ENCODE measurements around the gene SLC6A16.
"Not testable (repeated sequence)": the region's sequence is repeated elsewhere in the genome, so short reads cannot be mapped to it uniquely, and the experiment has no call there.

SLC6A16 gene

DNA sequence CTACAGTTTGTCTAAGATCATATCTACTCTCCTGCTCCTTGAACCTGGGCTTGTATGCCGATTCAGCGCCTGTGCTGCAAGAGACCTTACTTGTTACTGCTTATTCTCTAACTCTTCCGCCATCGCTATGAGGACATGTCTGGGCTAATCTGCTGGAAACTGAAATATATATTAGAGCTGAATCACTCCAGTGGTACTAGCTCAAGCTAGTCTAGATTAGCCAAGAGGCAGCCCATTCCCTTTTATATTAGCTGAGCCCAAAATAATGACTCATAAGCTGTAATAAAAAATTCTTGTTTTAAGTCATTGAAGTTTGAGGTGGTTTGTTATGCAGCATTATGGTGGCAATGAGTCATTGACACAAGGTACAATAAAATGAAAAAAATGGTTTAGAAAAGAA, 52.8 kb downstream of the SLC6A16 start:
- in situ Hi-C loops (cut with MboI; ENCODE audit: low pct_unique_long_range_greater_than_20kb, low sequenced_read_pairs, unreplicated experiment) = no loop called here
- TF ChIP-seq, protein P1, sequence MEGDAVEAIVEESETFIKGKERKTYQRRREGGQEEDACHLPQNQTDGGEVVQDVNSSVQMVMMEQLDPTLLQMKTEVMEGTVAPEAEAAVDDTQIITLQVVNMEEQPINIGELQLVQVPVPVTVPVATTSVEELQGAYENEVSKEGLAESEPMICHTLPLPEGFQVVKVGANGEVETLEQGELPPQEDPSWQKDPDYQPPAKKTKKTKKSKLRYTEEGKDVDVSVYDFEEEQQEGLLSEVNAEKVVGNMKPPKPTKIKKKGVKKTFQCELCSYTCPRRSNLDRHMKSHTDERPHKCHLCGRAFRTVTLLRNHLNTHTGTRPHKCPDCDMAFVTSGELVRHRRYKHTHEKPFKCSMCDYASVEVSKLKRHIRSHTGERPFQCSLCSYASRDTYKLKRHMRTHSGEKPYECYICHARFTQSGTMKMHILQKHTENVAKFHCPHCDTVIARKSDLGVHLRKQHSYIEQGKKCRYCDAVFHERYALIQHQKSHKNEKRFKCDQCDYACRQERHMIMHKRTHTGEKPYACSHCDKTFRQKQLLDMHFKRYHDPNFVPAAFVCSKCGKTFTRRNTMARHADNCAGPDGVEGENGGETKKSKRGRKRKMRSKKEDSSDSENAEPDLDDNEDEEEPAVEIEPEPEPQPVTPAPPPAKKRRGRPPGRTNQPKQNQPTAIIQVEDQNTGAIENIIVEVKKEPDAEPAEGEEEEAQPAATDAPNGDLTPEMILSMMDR (IDR thresholded peaks at IDR 0.05; ENCODE audit: extremely low read depth, insufficient read depth, missing control alignments) = no peak
- DNase-seq (ENCODE audit: low spot score) = no peak

DNA sequence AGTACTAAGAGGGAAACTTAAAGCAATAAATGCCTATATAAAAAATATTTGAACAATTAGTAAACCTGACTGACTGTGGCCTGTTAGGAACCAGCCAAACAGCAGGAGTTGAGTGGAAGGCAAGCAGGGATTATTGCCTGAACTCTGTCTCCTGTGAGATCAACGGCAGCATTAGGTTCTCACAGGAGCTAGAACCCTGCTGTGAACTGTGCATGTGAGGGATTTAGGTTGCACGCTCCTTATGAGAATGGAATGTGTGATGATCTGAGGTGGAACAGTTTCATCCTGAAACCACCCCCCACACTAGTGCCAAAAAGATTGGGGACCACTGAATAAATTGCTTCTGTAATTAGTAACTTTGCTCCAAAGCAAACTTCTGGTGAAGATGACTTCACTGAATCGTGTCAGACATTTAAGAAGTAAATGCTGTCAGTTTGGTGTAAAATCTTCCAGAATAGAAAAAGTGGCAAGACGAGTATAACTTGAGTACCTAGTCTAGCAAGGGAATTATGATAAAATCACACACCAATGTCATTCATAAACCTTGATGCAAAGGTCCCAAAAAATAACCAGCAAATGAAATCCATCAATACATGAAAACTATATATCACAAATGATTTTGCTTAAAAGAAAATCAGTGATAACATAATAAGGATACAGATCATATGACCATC, 53.8 kb downstream of the SLC6A16 start:
- in situ Hi-C loops (cut with MboI; ENCODE audit: low pct_unique_long_range_greater_than_20kb, low sequenced_read_pairs, unreplicated experiment) = no loop called here
- TF ChIP-seq, protein P1 (IDR thresholded peaks at IDR 0.05; ENCODE audit: extremely low read depth, insufficient read depth, missing control alignments) = no peak
- no peak for DNase-seq (ENCODE audit: low spot score)

DNA sequence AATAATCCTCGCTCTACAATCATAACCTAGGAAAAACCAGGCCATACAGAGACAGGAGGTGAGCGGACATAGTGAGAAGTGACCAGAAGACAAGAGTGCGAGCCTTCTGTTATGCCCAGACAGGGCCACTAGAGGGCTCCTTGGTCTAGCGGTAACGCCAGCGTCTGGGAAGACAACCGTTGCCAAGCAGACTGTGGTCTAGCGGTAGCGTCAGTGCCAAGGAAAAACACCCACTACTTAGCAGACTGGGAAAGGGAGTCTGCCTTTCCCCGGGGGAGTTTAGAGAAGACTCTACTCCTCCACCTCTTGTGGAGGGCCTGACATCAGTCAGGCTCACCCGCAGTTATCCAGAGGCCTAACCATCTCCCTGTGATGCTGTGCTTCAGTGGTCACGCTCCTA, 58.6 kb downstream of the SLC6A16 start:
- in situ Hi-C loops (cut with MboI; ENCODE audit: low pct_unique_long_range_greater_than_20kb, low sequenced_read_pairs, unreplicated experiment); DNase-seq (ENCODE audit: low spot score): not testable (repeated sequence)
- TF ChIP-seq, protein P1 (IDR thresholded peaks at IDR 0.05; ENCODE audit: extremely low read depth, insufficient read depth, missing control alignments) = peak; percentile 41

DNA sequence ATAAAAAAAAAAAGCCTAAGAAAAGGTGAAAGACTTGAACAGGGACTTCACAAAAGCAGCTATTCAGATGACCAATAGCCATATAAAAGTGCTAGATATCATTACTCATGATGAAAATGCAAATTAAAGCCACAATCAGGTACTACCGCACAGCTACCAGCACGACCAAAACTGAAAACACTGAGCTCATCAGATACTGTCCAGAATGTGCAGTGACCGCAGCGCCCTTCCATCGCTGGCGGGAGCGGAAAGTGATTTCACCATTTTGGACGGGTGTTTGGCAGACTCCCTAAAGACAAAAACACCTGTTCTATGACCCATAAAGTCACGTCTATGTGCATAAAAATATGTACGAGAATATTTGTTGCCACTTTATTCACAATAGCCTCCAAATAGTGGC, 60.7 kb downstream of the SLC6A16 start:
- in situ Hi-C loops (cut with MboI; ENCODE audit: low pct_unique_long_range_greater_than_20kb, low sequenced_read_pairs, unreplicated experiment) = no loop called here
- TF ChIP-seq, protein P1 (IDR thresholded peaks at IDR 0.05; ENCODE audit: extremely low read depth, insufficient read depth, missing control alignments) = no peak
- DNase-seq (ENCODE audit: low spot score) = no peak

DNA sequence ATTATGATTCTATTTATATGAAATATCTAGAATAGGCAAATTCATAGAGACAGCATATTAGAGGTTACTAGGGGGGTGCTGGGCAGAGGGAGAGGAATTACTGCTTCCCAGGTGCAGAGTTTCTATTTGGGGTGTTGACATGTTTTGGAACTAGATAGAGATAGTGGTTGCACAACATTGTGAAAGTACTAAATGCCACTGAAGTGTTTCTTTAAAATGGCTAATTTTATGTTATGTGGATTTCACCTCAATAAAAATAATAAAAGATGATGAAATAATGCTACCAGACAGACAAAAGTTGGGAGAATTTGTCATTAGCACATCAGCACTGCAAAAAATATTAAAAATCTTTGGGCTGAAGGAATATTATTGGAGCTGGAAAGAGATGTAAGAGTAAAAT, 63.4 kb downstream of the SLC6A16 start:
- TF ChIP-seq, protein P1 (IDR thresholded peaks at IDR 0.05; ENCODE audit: extremely low read depth, insufficient read depth, missing control alignments) = no peak
- in situ Hi-C loops (cut with MboI; ENCODE audit: low pct_unique_long_range_greater_than_20kb, low sequenced_read_pairs, unreplicated experiment) = no loop called here
- no peak for DNase-seq (ENCODE audit: low spot score)

DNA sequence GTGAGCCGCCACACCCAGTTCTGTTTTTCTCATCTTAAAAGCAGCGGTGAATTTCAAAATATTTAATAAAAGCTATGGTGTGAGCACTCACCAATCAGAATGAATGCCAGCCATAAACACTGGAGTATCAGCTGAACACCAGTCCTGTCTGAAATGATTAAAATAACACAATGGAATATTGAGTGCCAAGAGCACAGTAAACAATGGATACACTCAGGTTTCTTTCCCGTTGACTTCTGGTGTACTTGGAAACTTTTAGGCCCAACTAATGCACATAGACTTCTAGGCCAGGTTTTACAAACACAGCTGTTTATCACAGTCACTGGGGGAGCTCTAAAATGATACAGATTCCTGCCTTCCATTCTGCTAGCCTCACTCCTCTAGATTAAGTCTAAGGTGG, 68.3 kb downstream of the SLC6A16 start:
- TF ChIP-seq, protein P1 (IDR thresholded peaks at IDR 0.05; ENCODE audit: extremely low read depth, insufficient read depth, missing control alignments) = no peak
- DNase-seq (ENCODE audit: low spot score) = no peak
- in situ Hi-C loops (cut with MboI; ENCODE audit: low pct_unique_long_range_greater_than_20kb, low sequenced_read_pairs, unreplicated experiment) = no loop called here
